ENCODE results near the gene LRRC25. TPM values are rescaled to one million over a fixed set of nuclear protein-coding genes. Genes with fewer than 3 reads are reported as not detected.

Gene LRRC25
- total RNA-seq, 1 donor from 2014 or later = not detected

- FAIRE-seq = no peak
- Histone ChIP-seq H3K27me3 (ENCODE audit: control insufficient read depth, insufficient read depth, low read length) (no peaks in the 10 kb centered on the region), H3K36me3 (ENCODE audit: control insufficient read depth, insufficient read depth, low read length) (no peaks in the 10 kb centered on the region), H3K4me3 (ENCODE audit: low read depth, low read length) (peak overlapping the region; percentile 59)
- peak; percentile 1 for TF ChIP-seq CTCF (IDR thresholded peaks at IDR 0.05; ENCODE audit: insufficient read depth, low read length, severe bottlenecking)
- peak; percentile 38 for DNase-seq (ENCODE audit: low read depth)
These were observed 39.5 kb upstream of the LRRC25 start for GRCh38 chr19:18436671-18437490.

DNA sequence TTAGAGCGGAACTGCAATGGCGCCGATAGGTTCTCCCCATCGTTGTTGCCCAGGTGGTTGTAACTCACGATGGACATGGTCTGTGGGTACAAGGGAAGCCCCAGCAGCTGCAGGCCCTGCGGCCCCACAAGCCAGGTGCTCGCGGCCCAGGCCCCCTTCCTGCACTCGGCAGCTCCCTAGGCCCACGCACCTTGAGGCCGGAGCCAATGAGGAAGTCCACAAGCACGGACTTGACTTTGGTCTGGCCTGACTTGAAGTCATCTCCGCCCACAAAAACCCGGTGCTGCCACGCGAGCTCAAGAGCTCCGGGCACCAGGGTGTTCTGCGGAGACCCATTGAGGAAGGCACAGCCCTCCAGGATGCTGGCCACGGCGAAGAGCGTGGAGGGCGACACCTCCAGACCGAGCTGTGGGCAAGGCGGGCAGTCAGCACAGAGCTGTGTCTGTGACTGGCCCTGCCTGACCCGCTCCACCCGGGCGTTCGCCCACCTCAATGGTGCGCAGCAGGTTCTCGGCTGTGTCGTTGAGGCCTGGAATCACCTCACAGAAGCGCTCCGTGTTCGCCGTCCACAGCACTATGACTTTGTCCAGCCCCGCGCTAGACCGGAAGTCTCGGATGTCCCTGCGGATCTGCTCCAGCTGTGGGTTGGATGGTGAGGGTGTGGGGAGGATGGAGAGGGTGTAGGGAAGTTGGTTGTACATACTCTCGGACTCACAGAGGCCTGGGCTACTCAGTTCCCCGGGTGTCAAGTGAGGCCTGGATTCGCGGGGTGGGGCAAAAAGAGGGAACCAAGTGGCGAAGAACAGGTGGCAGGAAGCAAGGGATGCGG is 38.6 kb upstream of the LRRC25 start:
- Histone ChIP-seq H3K4me3 (ENCODE audit: low read depth, low read length) (no peak overlapping the region), H3K36me3 (ENCODE audit: control insufficient read depth, insufficient read depth, low read length) (no peaks in the 10 kb centered on the region), H3K27me3 (ENCODE audit: control insufficient read depth, insufficient read depth, low read length) (no peaks in the 10 kb centered on the region)
- no peak for TF ChIP-seq CTCF (IDR thresholded peaks at IDR 0.05; ENCODE audit: insufficient read depth, low read length, severe bottlenecking)
- FAIRE-seq (no peak), DNase-seq (ENCODE audit: low read depth) (peak; percentile 65)

DNA sequence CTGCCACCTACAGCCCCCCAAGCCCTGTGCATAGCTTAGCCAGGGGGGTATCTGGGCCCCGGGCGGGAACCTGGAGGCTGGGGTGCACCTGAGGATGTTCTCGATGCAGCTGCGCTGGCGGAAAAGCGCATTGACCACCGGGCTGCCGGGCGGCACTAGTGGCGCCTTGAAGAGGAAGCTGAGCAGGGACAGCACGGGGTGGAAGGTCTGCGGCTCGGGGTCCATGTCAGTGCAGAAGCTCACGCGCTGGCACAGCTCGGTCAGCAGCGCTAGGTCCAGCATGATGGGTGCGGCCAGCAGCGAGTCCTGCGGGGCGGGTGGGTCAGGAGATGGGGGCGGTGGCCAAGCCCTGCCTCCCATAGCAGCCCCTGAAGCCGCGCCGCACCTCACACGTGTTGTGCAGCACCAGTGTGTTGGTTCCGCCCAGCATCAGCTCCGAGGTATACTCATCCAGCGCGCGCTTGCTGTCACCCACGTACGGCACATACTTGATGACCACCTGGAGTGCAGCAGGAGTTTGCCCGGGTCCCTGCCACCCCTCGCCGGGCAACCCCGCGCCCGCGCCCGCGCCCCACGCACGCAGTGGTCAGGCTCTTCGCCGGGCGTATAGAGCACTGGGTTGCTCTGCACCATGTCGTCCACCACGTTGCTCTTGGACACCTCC is 37.9 kb upstream of the LRRC25 start:
- no peak for TF ChIP-seq CTCF (IDR thresholded peaks at IDR 0.05; ENCODE audit: insufficient read depth, low read length, severe bottlenecking)
- Histone ChIP-seq H3K36me3 (ENCODE audit: control insufficient read depth, insufficient read depth, low read length) (no peaks in the 10 kb centered on the region), H3K27me3 (ENCODE audit: control insufficient read depth, insufficient read depth, low read length) (no peaks in the 10 kb centered on the region), H3K4me3 (ENCODE audit: low read depth, low read length) (no peak overlapping the region)
- no peak for DNase-seq (ENCODE audit: low read depth)
- FAIRE-seq = no peak

DNA sequence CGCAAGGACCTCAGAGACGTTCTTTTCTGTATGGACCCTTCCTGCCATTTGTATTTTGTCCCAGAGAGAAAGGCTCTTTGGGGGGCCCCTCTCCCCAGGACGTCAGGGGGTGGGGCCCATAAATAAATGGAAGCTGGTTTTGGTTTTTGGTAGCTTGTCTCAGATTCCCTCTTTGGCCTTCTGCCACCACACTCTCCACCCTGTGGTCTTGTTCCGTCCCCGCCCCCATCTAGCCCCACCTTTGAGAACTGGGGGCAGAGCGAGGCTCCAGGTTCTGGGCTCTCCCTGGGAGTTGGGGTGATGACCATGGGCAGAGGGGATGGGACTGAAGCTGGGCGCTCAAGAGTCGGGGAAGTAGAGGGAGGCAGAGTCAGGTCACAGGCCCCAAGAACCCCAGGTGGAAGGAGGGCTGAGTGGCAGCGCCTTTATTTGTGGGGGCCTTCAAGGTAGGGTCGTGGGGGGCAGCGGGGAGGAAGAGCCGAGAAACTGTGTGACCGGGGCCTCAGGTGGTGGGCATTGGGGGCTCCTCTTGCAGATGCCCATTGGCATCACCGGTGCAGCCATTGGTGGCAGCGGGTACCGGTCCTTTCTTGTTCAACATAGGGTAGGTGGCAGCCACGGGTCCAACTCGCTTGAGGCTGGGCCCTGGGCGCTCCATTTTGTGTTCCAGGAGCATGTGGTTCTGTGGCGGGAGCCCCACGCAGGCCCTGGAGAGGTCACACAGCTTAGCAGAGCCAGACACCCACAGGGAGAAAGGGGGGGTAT is 37.2 kb upstream of the LRRC25 start:
- TF ChIP-seq CTCF (IDR thresholded peaks at IDR 0.05; ENCODE audit: insufficient read depth, low read length, severe bottlenecking) = no peak
- no peak for DNase-seq (ENCODE audit: low read depth)
- no peak for FAIRE-seq
- Histone ChIP-seq H3K36me3 (ENCODE audit: control insufficient read depth, insufficient read depth, low read length) (no peaks in the 10 kb centered on the region), H3K4me3 (ENCODE audit: low read depth, low read length) (peak overlapping the region; percentile 53), H3K27me3 (ENCODE audit: control insufficient read depth, insufficient read depth, low read length) (no peaks in the 10 kb centered on the region)

GRCh38 chr19:18433735-18434398 is 36.4 kb upstream of the LRRC25 start:
- no peak for FAIRE-seq
- peak overlapping the region; percentile 53 for H3K4me3 ChIP-seq (ENCODE audit: low read depth, low read length)

More at GRCh38 chr19:18433735-18434398, 36.4 kb upstream of the LRRC25 start:
- no peak for TF ChIP-seq CTCF (IDR thresholded peaks at IDR 0.05; ENCODE audit: insufficient read depth, low read length, severe bottlenecking)
- no peaks in the 10 kb centered on the region for H3K36me3 ChIP-seq (ENCODE audit: control insufficient read depth, insufficient read depth, low read length)
- no peaks in the 10 kb centered on the region for H3K27me3 ChIP-seq (ENCODE audit: control insufficient read depth, insufficient read depth, low read length)
- no peak for DNase-seq (ENCODE audit: low read depth)

All from bronchial epithelial cell (primary cell).